ENCODE results near the gene TCF21.

DNA sequence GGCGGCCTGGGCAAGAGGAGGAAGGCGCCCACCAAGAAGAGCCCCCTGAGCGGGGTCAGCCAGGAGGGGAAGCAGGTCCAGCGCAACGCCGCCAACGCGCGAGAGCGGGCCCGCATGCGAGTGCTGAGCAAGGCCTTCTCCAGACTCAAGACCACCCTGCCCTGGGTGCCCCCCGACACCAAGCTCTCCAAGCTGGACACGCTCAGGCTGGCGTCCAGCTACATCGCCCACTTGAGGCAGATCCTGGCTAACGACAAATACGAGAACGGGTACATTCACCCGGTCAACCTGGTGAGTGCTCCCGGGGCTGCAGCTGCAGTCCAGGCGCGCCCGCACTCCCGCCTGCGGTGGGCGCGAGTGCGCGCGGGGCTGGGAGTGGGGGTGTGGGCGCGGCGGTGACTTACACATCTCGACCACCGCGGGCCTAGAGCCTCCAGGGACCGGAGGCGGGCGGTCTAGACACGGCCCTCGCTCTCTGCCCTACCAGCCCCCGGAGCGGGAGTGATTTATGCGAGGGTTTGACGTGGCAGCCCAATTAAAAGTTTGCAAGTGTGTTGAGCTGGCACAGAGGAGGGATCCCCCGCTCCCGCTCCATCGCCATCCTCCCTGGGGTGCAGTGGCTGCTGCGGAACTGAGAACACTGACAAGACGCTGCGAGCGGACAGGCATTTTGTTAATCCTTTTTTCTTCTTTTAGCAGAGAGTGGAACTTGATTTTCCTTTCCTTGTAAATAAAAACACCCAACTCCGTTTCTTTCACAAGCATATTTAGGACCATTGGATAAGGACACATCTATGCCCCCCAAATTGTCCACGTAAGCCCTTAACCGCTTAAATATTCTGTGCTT, 867 bp downstream of the TCF21 start:
- TF ChIP-seq, protein P1, sequence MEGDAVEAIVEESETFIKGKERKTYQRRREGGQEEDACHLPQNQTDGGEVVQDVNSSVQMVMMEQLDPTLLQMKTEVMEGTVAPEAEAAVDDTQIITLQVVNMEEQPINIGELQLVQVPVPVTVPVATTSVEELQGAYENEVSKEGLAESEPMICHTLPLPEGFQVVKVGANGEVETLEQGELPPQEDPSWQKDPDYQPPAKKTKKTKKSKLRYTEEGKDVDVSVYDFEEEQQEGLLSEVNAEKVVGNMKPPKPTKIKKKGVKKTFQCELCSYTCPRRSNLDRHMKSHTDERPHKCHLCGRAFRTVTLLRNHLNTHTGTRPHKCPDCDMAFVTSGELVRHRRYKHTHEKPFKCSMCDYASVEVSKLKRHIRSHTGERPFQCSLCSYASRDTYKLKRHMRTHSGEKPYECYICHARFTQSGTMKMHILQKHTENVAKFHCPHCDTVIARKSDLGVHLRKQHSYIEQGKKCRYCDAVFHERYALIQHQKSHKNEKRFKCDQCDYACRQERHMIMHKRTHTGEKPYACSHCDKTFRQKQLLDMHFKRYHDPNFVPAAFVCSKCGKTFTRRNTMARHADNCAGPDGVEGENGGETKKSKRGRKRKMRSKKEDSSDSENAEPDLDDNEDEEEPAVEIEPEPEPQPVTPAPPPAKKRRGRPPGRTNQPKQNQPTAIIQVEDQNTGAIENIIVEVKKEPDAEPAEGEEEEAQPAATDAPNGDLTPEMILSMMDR (IDR thresholded peaks at IDR 0.05): no peak
- no peak for TF ChIP-seq POLR2A (IDR thresholded peaks at IDR 0.05)
